Hepatic stellate cell (primary cell): ENCODE measurements around the gene SLC12A8.
"Not testable (repeated sequence)": the region's sequence is repeated elsewhere in the genome, so short reads cannot be mapped to it uniquely, and the experiment has no call there.

Source experiments
- DNase-seq: peaks from one replicate; pipeline ENCODE4 v3.0.0; 2011; ENCODE audit warnings: low spot score

The SLC12A8 gene

GRCh38 chr3:125110016-125110875, 102.3 kb downstream of the SLC12A8 start:
- DNase-seq, result peak; percentile 72

- DNase-seq, result no peak
Measured at GRCh38 chr3:125109536-125109925, 103.0 kb downstream of the SLC12A8 start.

- no peak for DNase-seq
Measured at GRCh38 chr3:125108833-125109535, 103.6 kb downstream of the SLC12A8 start.

GRCh38 chr3:125107861-125108567, 104.5 kb downstream of the SLC12A8 start:
- peak; percentile 75 for DNase-seq

GRCh38 chr3:125107363-125107762, 105.2 kb downstream of the SLC12A8 start:
- DNase-seq, result no peak

GRCh38 chr3:125105116-125105515, 107.4 kb downstream of the SLC12A8 start:
- DNase-seq, result no peak

GRCh38 chr3:125104639-125105038, 107.9 kb downstream of the SLC12A8 start:
- DNase-seq, result no peak

GRCh38 chr3:125103406-125103805, 109.1 kb downstream of the SLC12A8 start:
- DNase-seq, result no peak

- no peak for DNase-seq
Measured at GRCh38 chr3:125102470-125102869, 110.1 kb downstream of the SLC12A8 start.

- no peak for DNase-seq
Measured at GRCh38 chr3:125098611-125099291, 113.8 kb downstream of the SLC12A8 start.

- no peak for DNase-seq
Measured at GRCh38 chr3:125090649-125091048, 121.9 kb downstream of the SLC12A8 start.

GRCh38 chr3:125087768-125088391, 124.7 kb downstream of the SLC12A8 start:
- DNase-seq, result peak; percentile 84

- DNase-seq, result no peak
Measured at GRCh38 chr3:125085166-125085565, 127.4 kb downstream of the SLC12A8 start.

- DNase-seq, result peak; percentile 41
Measured at GRCh38 chr3:125083776-125084175, 128.8 kb downstream of the SLC12A8 start.

- DNase-seq, result not testable (repeated sequence)
Measured at GRCh38 chr3:125082339-125082738, 130.2 kb downstream of the SLC12A8 start.

GRCh38 chr3:125080077-125080476, 132.5 kb downstream of the SLC12A8 start:
- no peak for DNase-seq

GRCh38 chr3:125079675-125080045, 132.9 kb downstream of the SLC12A8 start:
- DNase-seq, result no peak

- DNase-seq, result no peak
Measured at GRCh38 chr3:125078951-125079674, 133.4 kb downstream of the SLC12A8 start.

GRCh38 chr3:125077864-125078263, 134.7 kb downstream of the SLC12A8 start:
- DNase-seq, result no peak

- no peak for DNase-seq
Measured at GRCh38 chr3:125076464-125076863, 136.1 kb downstream of the SLC12A8 start.

- DNase-seq, result no peak
Measured at GRCh38 chr3:125075738-125076137, 136.8 kb downstream of the SLC12A8 start.
